ENCODE results near the gene SPRYD3.

- TF ChIP-seq CTCF (IDR thresholded peaks at IDR 0.05) (no peak), EZH2 (IDR thresholded peaks at IDR 0.05) (no peak), EZH2phosphoT487 (IDR thresholded peaks at IDR 0.05) (no peak)
Measured at GRCh38 chr12:53115891-53116648, 36.9 kb upstream of the SPRYD3 start.
